NB4 (cell line): ENCODE results near the gene FBRS.

Experiments
- MAX ChIP-seq: IDR thresholded peaks from 2 replicates; pipeline ENCODE4 v1.6.1; 2011; ENCODE audit warnings: low read depth, low read length
- POLR2A ChIP-seq: IDR thresholded peaks from 2 replicates; pipeline ENCODE4 v1.6.1; 2011; ENCODE audit warnings: mild to moderate bottlenecking; ENCODE audit not compliant: insufficient read length; ENCODE audit errors: extremely low read depth
- TF ChIP-seq, protein P1 (sequence below): IDR thresholded peaks from one replicate; pipeline ENCODE4 v1.5.1; 2012; ENCODE audit warnings: low read depth, low read length

GRCh38 chr16:30678586-30678970 is 20.3 kb downstream of the FBRS start:
- no peak for TF ChIP-seq POLR2A
- TF ChIP-seq, protein P1, sequence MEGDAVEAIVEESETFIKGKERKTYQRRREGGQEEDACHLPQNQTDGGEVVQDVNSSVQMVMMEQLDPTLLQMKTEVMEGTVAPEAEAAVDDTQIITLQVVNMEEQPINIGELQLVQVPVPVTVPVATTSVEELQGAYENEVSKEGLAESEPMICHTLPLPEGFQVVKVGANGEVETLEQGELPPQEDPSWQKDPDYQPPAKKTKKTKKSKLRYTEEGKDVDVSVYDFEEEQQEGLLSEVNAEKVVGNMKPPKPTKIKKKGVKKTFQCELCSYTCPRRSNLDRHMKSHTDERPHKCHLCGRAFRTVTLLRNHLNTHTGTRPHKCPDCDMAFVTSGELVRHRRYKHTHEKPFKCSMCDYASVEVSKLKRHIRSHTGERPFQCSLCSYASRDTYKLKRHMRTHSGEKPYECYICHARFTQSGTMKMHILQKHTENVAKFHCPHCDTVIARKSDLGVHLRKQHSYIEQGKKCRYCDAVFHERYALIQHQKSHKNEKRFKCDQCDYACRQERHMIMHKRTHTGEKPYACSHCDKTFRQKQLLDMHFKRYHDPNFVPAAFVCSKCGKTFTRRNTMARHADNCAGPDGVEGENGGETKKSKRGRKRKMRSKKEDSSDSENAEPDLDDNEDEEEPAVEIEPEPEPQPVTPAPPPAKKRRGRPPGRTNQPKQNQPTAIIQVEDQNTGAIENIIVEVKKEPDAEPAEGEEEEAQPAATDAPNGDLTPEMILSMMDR = no peak
- TF ChIP-seq MAX = no peak
